Neural progenitor cell (in vitro differentiated cells): ENCODE measurements around the gene MRGPRX2. TPM values are rescaled to one million over a fixed set of nuclear protein-coding genes. Genes with fewer than 3 reads are reported as not detected.

Experiments
- DNase-seq: peaks from one replicate; pipeline ENCODE4 v3.0.0-alpha.2; 2016; ENCODE audit warnings: low spot score
- H2AFZ ChIP-seq: fragments of 200-600 bp; sonication (generic); replicated peaks from 2 replicates; pipeline ENCODE4 v1.6.1; 2016; ENCODE audit warnings: antibody characterized with exemption
- H3F3A ChIP-seq: fragments of 200-600 bp; sonication (generic); 2 replicates; pipeline ENCODE4 v1.6.1; 2016; ENCODE audit warnings: antibody characterized with exemption, low read depth
- H3K27ac ChIP-seq: fragments of 200-600 bp; sonication (generic); 2 replicates; pipeline ENCODE4 v1.5.1; 2016; ENCODE audit warnings: mild to moderate bottlenecking
- H3K27me3 ChIP-seq: fragments of 200-600 bp; sonication (generic); 2 replicates; pipeline ENCODE4 v1.6.1; 2016; ENCODE audit warnings: mild to moderate bottlenecking, moderate library complexity
- H3K36me3 ChIP-seq: fragments of 200-600 bp; sonication (generic); 2 replicates; pipeline ENCODE4 v1.5.1; 2016
- H3K4me1 ChIP-seq: fragments of 200-600 bp; sonication (generic); 2 replicates; pipeline ENCODE4 v1.6.1; 2016; ENCODE audit warnings: mixed run types
- H3K4me2 ChIP-seq: fragments of 200-600 bp; sonication (generic); 2 replicates; pipeline ENCODE4 v1.6.1; 2016
- H3K4me3 ChIP-seq: fragments of 200-600 bp; sonication (generic); 2 replicates; pipeline ENCODE4 v1.5.1; 2016
- H3K79me2 ChIP-seq: fragments of 200-600 bp; sonication (generic); 2 replicates; pipeline ENCODE4 v1.6.1; 2016; ENCODE audit warnings: low read depth
- H3K9ac ChIP-seq: fragments of 200-600 bp; sonication (generic); 2 replicates; pipeline ENCODE4 v1.6.1; 2016
- H3K9me3 ChIP-seq: fragments of 200-600 bp; sonication (generic); 2 replicates; pipeline ENCODE4 v1.5.1; 2016; ENCODE audit warnings: low read depth
- H4K20me1 ChIP-seq: fragments of 200-600 bp; sonication (generic); 2 replicates; pipeline ENCODE4 v1.6.1; 2016; ENCODE audit warnings: low read depth
- H3K27ac Mint-ChIP-seq: 3 replicates; pipeline ENCODE4 v1.8.0; 2021; ENCODE audit warnings: mixed read lengths
- H3K27me3 Mint-ChIP-seq: 2 replicates; pipeline ENCODE4 v1.8.0; 2022; ENCODE audit warnings: low read depth, mild to moderate bottlenecking, inconsistent platforms, moderate library complexity, mixed read lengths; ENCODE audit not compliant: insufficient read depth
- H3K36me3 Mint-ChIP-seq: 3 replicates; pipeline ENCODE4 v1.8.0; 2021; ENCODE audit warnings: mixed read lengths
- H3K4me1 Mint-ChIP-seq: 3 replicates; pipeline ENCODE4 v1.8.0; 2021; ENCODE audit warnings: mixed read lengths
- H3K4me3 Mint-ChIP-seq: 3 replicates; pipeline ENCODE4 v1.8.0; 2021; ENCODE audit warnings: mild to moderate bottlenecking, moderate library complexity, mixed read lengths
- H3K9me3 Mint-ChIP-seq: 3 replicates; pipeline ENCODE4 v1.8.0; 2020; ENCODE audit warnings: mixed read lengths
- CTCF ChIP-seq: fragments of 200-600 bp; sonication (generic); IDR thresholded peaks from 2 replicates; pipeline ENCODE4 v1.5.1; 2017; ENCODE audit warnings: antibody characterized with exemption, mild to moderate bottlenecking
- EZH2 ChIP-seq: fragments of 200-600 bp; sonication (generic); IDR thresholded peaks from 2 replicates; pipeline ENCODE4 v1.6.1; 2017; ENCODE audit warnings: antibody characterized with exemption, mild to moderate bottlenecking, moderate library complexity
- EZH2phosphoT487 ChIP-seq: fragments of 200-600 bp; sonication (generic); IDR thresholded peaks from 2 replicates; pipeline ENCODE4 v1.6.1; 2017; ENCODE audit warnings: antibody characterized with exemption
- total RNA-seq: library from RNA; depleted of rRNA; stranded (reverse); fragments of >200 nt; gene quantifications from 2 replicates; pipeline ENCODE4 v1.2.3, GENCODE V29; 2015; ENCODE audit warnings: low replicate concordance

The MRGPRX2 gene
- total RNA-seq, 1 donor from 2014 or later, result not detected

- Histone ChIP-seq H3K4me2 (no peak overlapping the region), H4K20me1 (no peaks in the 10 kb centered on the region), H2AFZ (no peak overlapping the region), H3K27ac (no peak overlapping the region), H3K36me3 (no peaks in the 10 kb centered on the region), H3K4me1 (no peaks in the 10 kb centered on the region), H3K9ac (no peak overlapping the region), H3K4me3 (no peak overlapping the region), H3K79me2 (no peaks in the 10 kb centered on the region), H3K9me3 (no peaks in the 10 kb centered on the region), H3K27me3 (peaks cover 6% of the 10 kb centered on the region), H3F3A (no peaks in the 10 kb centered on the region)
- TF ChIP-seq CTCF (no peak), EZH2phosphoT487 (no peak), EZH2 (no peak)
- DNase-seq, result no peak
- Mint-ChIP-seq H3K27ac (no peak overlapping the region), H3K4me3 (no peak overlapping the region), H3K27me3 (peaks cover 2% of the 10 kb centered on the region), H3K36me3 (no peaks in the 10 kb centered on the region), H3K4me1 (no peaks in the 10 kb centered on the region), H3K9me3 (no peaks in the 10 kb centered on the region)
Observed at GRCh38 chr11:19027829-19028595, 32.5 kb downstream of the MRGPRX2 start.

GRCh38 chr11:19026862-19027261, 33.7 kb downstream of the MRGPRX2 start:
- H3K4me1 Mint-ChIP-seq, result no peaks in the 10 kb centered on the region
- H3K9me3 Mint-ChIP-seq, result no peaks in the 10 kb centered on the region
- no peaks in the 10 kb centered on the region for H3K79me2 ChIP-seq

GRCh38 chr11:19025481-19026406, 34.8 kb downstream of the MRGPRX2 start:
- Histone ChIP-seq H3K36me3 (no peaks in the 10 kb centered on the region), H3K27ac (no peak overlapping the region)

More at GRCh38 chr11:19026862-19027261, 33.7 kb downstream of the MRGPRX2 start:
- no peak overlapping the region for H3K4me3 Mint-ChIP-seq
- no peaks in the 10 kb centered on the region for H3K36me3 ChIP-seq
- H3K27me3 ChIP-seq, result peaks cover 13% of the 10 kb centered on the region
- no peak overlapping the region for H3K27ac ChIP-seq
- H3K4me3 ChIP-seq, result no peak overlapping the region
- no peaks in the 10 kb centered on the region for H4K20me1 ChIP-seq
- no peak overlapping the region for H3K27ac Mint-ChIP-seq
- no peaks in the 10 kb centered on the region for H3K9me3 ChIP-seq
- H3F3A ChIP-seq, result no peaks in the 10 kb centered on the region
- H2AFZ ChIP-seq, result no peak overlapping the region
- H3K4me2 ChIP-seq, result no peak overlapping the region
- DNase-seq, result no peak
- no peaks in the 10 kb centered on the region for H3K4me1 ChIP-seq
- H3K27me3 Mint-ChIP-seq, result peaks cover 2% of the 10 kb centered on the region
- no peak overlapping the region for H3K9ac ChIP-seq
- TF ChIP-seq CTCF (no peak), EZH2phosphoT487 (no peak), EZH2 (no peak)
- H3K36me3 Mint-ChIP-seq, result no peaks in the 10 kb centered on the region

More at GRCh38 chr11:19025481-19026406, 34.8 kb downstream of the MRGPRX2 start:
- no peak overlapping the region for H3K4me2 ChIP-seq
- H3K4me3 ChIP-seq, result no peak overlapping the region
- peaks cover 21% of the 10 kb centered on the region for H3K27me3 ChIP-seq
- no peaks in the 10 kb centered on the region for H3K9me3 ChIP-seq
- Mint-ChIP-seq H3K27me3 (peaks cover 6% of the 10 kb centered on the region), H3K4me3 (no peak overlapping the region), H3K27ac (no peak overlapping the region), H3K9me3 (no peaks in the 10 kb centered on the region), H3K4me1 (no peaks in the 10 kb centered on the region), H3K36me3 (no peaks in the 10 kb centered on the region)
- H3K9ac ChIP-seq, result no peak overlapping the region
- TF ChIP-seq EZH2 (no peak), CTCF (no peak), EZH2phosphoT487 (no peak)
- H4K20me1 ChIP-seq, result no peaks in the 10 kb centered on the region
- H3K4me1 ChIP-seq, result no peaks in the 10 kb centered on the region
- DNase-seq, result no peak
- H2AFZ ChIP-seq, result no peak overlapping the region
- H3F3A ChIP-seq, result no peaks in the 10 kb centered on the region
- no peaks in the 10 kb centered on the region for H3K79me2 ChIP-seq
